Measurements from ENCODE around the gene ACTR5.

The ACTR5 gene

DNA sequence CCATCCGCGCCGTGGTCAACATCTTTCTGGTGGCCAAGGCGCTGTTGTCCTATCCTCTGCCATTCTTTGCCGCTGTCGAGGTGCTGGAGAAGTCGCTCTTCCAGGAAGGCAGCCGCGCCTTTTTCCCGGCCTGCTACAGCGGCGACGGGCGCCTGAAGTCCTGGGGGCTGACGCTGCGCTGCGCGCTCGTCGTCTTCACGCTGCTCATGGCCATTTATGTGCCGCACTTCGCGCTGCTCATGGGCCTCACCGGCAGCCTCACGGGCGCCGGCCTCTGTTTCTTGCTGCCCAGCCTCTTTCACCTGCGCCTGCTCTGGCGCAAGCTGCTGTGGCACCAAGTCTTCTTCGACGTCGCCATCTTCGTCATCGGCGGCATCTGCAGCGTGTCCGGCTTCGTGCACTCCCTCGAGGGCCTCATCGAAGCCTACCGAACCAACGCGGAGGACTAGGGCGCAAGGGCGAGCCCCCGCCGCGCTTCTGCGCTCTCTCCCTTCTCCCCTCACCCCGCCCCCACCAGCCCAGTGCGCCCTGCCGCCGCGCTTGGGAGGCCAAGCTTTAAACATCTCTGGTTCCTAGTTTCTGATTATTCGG is 20.0 kb upstream of the ACTR5 start:
- DNase-seq (ENCODE audit: low read depth, low spot score) = no peak
- H3K4me3 ChIP-seq (ENCODE audit: low read length) = no peak overlapping the region

DNA sequence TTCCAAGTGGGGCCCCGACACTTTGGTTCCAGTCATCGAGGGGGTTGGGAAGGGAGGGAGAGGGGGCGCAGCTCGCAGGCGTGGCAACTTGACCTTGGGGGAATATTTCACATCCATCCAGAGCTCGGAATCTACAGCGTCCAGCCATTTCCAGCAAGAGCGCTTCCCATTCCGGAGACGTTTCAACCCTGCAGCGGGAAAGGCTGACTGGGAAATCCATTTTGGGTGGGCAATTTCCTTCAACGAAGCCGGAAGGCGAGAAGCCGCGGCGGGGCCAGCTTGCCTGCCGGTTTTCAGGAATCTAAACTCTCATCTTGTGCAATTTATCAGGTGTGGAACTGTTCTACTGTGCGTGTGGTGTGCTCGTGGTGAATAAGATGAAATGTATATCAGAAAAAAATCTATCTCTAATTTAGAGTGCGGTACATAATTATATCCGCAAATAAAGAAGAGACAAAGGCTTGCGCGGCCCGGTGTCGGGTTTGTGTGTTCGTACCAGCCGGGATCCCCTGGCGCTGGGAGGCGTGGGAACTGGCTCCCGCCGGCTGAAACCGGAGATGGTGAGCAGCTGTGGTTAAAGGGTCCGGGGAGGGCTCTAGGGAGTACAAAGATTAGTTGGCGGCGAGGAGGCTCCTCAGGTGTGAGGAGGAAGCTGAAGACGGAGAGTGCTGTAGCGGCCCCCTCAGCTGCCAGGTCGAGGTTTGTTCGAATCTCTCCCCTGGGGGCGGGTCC is 19.2 kb upstream of the ACTR5 start:
- DNase-seq (ENCODE audit: low read depth, low spot score) = peak; percentile 54
- peak overlapping the region; percentile 11; the same call in 1 of the 2 replicates for H3K4me3 ChIP-seq (ENCODE audit: low read length)

DNA sequence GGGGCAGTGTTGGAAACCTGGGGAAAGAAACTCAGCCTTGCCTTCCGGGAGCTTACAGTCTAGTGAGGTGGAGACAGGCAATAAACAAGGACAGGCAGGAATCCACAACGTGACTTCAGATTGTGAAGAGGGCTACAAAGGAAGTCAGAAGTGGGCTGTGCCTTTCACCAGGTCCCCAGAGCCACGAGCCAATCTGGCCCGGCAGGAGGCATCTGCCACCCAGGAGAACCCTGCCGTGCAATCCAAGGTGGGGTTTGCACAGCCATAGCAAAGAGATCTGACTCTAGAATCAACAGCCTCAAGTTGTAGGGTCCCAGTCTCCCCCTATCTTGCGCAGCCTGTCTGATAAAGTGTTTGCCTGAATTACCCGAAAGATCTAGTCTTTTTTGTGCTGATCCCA is 18.5 kb upstream of the ACTR5 start:
- no peak overlapping the region for H3K4me3 ChIP-seq (ENCODE audit: low read length)
- no peak for DNase-seq (ENCODE audit: low read depth, low spot score)

DNA sequence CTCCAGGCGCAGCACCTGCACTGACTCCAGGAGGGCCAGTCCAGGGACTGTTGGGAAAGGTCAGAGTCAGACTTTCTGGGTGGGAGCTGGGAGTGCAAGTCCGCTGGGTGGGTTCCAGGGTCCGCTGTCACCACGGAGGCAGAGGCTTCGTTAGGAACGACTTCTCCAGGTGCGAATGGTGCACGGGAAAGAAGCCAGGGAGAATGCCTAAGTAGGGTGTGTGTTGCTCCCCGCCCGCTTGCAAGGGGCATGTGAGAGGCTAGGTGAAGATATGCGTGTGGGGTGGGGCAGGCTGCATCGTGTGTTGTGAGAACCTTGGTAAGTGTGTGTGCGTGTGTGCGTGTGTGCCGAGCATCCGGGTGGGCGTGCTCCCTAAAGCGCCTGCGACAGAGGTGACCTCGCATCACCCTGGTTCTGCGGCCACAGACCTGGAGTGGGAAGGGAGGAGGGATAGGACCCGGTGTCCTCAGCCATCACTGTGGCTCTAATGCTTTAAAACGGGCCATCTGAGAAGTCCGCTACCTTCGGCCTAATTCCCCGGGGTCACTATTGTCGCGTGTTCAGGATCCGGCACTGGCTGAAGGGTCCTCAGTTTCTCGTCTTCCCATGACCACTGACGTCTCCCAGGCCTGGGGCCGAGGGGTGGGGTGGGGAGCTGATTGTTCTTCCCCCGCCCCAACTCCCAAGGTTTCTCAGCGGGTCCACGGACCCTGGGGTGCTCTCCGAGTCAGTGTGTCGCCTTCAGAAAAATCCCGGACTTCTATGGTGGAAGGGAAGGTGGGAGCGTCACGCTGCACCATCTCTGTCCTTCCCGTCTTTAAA is 17.9 kb upstream of the ACTR5 start:
- H3K4me3 ChIP-seq (ENCODE audit: low read length) = no peak overlapping the region
- no peak for DNase-seq (ENCODE audit: low read depth, low spot score)

DNA sequence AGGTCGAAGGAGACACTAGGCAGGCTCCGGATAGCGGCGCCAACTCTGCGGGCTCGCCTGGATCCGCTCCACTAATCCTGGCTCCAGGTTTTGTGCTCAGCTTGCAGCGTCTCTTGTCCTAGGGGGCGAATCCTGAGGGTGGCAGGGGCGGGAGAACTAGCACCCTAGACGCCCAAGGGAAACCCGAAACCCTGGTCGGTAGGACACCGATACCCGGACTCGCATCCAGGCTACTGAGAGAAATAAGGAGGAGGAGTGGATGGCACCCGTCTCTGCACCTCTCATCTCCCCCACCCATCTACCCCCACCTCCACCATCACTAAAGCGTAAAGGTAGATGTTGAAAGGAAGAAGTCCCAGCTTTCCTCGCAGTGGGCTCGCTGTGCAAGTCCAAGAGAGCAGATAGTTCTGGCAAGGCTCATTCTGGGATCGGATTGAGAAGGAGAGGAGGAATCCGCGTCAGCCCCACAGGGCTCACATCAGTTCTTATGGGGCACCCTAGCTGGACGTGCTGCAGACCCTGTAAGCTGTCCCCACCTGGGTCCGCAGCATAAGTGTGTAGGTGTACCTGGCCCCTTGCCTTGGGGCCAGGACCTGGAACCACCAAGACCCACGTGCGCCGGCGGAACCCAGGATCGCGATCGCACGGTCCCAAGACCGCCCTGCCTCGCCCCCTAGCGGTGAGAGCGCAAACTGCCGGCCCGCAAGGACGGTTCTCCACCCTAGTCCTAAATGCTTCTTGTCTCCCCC is 17.1 kb upstream of the ACTR5 start:
- H3K4me3 ChIP-seq (ENCODE audit: low read length) = peak overlapping the region; percentile 61
- DNase-seq (ENCODE audit: low read depth, low spot score) = peak; percentile 82

DNA sequence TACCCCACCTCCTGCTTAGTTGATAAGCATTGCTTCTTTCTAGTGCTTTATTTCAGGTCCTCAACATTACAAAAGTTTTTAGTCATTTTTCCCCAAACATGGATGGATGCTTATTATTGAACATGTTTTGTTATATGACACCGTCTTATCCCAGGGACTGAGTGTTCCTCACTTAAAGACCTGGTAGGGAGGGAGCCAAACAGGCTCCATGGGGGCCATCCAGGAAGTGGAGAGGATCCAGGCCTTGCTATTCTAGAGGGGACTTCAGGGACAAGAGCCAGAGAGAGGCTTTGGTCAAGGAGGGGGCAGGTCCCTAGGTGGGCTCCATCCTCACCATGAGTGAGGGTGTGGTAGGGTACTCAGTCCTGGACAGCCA is 16.5 kb upstream of the ACTR5 start:
- H3K4me3 ChIP-seq (ENCODE audit: low read length) = no peak overlapping the region
- DNase-seq (ENCODE audit: low read depth, low spot score) = no peak

DNA sequence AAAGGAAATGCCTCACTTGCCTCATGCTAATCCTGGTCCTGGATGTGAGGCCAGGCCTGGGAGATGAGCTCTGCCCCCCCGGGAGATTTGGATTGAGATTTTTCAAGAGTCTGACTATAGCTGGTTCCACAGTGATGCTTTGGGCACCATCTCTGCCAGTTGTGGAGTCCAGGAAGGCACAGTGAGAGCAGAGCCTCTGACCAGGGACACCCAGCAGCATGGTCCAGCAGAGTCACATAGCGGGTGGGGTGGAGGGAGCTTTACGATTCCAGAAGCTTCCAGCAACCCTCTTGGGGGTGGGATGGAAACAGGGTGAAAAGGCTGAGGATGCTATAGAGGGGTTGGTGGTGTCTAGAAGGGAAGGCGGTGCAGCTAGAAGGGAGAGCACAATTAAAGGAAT is 15.3 kb upstream of the ACTR5 start:
- H3K4me3 ChIP-seq (ENCODE audit: low read length) = no peak overlapping the region
- no peak for DNase-seq (ENCODE audit: low read depth, low spot score)

DNA sequence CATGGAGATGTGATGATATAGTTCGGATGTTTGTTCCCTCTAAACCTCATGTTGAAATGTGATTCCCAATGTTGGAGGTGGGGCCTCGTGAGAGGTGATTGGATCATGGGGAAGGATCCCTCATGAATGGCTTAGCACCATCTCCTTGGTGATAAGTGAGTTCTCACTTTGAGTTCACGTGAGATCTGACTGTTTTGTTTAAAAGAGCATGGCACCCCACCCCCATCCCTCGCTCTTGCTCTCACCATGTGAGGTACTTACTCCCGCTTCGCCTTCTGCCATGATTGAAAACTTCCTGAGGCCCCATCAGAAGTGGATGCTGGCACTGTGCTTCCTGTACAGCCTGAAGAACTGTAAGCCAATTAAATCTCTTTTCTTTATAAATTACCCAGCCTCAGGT is 13.1 kb upstream of the ACTR5 start:
- no peak overlapping the region for H3K4me3 ChIP-seq (ENCODE audit: low read length)
- no peak for DNase-seq (ENCODE audit: low read depth, low spot score)

DNA sequence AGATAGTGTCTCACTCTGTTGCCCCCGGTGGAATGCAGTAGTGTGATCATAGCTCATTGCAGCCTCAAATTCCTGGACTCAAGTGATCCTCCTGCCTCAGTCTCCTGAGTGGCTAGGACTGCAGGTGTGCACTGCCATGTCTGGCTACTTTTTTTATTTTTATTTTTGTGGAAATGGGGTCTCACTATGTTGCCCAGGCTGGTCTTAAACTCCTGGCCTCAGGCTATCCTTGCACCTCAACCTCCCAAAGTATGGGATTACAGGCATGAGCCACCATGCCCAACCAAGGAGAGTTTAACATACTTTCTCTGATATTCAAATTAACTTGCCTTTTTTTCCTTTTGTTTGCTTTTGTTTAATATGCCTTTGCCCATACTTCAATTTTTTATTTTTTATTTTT is 10.4 kb upstream of the ACTR5 start:
- H3K4me3 ChIP-seq (ENCODE audit: low read length) = no peak overlapping the region

DNA sequence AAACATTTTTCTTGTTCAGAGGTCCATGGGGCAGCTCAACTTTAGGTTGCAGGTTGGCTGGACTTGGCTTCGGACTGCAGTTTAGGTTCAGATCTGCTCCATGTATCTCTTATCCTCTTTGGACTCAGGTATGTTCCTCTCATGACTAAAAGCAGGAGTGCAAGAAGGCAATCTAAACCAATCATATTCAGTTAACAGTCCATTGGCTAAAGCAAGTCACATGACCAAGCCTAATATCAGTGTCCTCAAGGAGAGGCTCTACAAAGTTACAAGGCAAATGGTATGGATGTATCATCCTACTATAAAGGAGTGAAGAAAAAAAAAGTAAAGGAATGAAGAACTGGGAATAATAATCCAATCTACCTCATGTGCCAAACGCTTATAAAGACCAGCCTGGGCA is 2.5 kb upstream of the ACTR5 start:
- H3K4me3 ChIP-seq (ENCODE audit: low read length) = no peak overlapping the region
- DNase-seq (ENCODE audit: low read depth, low spot score) = no peak

More for the DNA sequence above, 10.4 kb upstream of the ACTR5 start:
- DNase-seq (ENCODE audit: low read depth, low spot score) = no peak

DNA sequence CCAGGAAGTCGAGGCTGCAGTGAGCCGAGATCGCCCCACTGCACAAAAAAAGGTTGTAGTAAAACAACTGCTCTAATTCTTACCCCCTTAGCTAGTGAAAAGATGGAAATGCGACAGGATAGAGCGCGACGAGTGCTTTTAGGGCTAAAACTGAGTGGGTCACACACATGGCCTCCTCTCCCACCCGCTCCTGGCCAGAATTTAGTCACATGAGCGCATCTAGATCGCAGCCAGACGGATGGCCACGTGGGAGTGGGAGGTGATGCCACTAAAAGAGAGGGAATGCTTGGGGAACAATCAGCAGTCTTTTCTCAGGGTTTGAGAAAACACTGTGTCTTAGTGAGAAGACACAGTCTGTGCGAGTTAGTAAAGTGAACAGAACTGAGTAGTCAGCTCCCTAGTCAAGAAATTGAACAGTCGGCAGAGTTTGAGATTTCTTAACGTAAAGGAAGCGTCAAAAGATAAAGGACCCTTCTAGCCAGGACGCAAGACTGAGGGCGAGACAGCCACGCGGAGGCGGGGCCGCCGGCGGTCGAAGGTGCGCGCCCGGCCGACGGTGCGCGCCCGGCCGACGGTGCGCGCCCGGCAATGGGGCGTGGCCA is 664 bp upstream of the ACTR5 start:
- no peak for DNase-seq (ENCODE audit: low read depth, low spot score)
- H3K4me3 ChIP-seq (ENCODE audit: low read length) = peak overlapping the region; percentile 34

DNA sequence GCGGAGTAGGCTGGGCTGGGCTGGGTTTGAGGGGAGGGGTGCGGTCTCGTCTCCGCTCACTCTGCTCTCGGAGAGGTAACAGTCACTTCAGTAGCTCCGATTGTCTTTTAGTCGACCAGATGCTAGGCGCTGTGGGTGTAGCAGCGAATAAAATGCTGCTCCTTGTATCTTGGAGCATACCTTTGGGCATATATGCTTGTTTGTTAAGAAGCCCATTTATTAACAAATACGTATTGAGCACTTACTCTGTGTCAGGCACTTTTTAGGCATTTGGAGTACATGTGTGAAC is 545 bp downstream of the ACTR5 start:
- H3K4me3 ChIP-seq (ENCODE audit: low read length) = peak overlapping the region; percentile 94
- no peak for DNase-seq (ENCODE audit: low read depth, low spot score)

DNA sequence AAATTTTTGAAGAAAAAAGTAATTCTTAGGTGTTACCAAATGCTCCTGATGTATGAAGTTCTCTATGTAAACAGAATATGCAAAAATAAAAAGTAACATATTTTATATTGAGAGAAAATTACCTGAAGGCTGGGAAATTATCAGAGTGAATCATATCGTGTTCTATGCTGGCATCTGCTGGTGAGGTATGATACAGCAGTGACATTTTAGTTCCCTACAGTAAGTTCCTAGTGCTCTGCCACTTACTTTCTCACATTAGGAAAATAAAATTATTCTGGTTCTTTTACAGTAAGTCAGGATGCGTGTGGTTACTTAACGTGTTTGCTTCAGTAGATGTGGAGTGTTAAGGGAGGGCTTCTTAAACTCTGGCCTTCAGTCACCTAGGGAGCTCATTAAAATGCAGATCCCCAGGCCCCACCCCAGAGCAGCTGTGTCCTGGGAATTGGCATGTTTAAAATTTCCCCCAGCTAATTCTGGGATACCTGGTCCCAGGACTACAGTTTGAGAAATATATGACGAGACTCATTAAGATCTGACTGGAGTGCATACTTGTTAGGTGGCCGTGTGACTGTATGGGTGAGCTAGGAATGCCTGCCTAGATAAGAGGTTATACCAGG is 3.2 kb downstream of the ACTR5 start:
- peak; percentile 55 for DNase-seq (ENCODE audit: low read depth, low spot score)
- H3K4me3 ChIP-seq (ENCODE audit: low read length) = no peak overlapping the region

DNA sequence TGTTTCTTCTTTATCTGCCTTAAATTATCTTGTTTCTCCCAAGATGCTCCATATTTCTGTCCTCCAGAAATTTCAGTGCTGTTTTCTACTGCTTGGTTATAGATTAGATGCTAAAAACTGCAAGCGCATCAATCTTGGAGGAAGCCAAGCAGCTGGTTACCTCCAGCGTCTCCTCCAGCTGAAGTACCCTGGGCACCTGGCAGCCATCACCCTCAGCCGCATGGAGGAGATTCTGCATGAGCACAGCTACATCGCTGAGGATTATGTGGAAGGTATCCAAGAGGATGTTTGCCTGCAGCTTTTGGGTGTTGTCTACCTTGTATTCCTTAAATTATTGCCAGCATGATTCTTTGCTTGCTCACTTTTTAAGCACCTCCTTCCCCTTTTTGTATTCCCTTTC is 3.8 kb downstream of the ACTR5 start:
- no peak for DNase-seq (ENCODE audit: low read depth, low spot score)
- H3K4me3 ChIP-seq (ENCODE audit: low read length) = no peak overlapping the region

DNA sequence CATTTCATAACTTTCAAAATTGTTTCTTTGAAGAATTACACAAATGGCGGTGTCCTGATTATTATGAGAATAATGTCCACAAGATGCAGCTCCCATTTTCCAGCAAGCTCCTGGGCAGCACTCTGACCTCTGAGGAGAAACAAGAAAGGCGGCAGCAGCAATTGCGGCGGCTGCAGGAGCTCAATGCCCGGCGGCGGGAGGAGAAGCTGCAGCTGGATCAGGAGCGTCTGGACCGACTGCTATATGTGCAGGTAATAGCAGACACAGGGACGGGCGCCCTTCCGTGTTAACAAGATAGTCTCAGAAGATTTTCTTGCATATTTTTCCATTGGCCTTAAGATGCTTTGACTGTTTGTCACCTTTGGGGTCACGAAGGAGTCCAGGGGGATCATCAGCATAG is 6.7 kb downstream of the ACTR5 start:
- no peak for DNase-seq (ENCODE audit: low read depth, low spot score)
- no peak overlapping the region for H3K4me3 ChIP-seq (ENCODE audit: low read length)

DNA sequence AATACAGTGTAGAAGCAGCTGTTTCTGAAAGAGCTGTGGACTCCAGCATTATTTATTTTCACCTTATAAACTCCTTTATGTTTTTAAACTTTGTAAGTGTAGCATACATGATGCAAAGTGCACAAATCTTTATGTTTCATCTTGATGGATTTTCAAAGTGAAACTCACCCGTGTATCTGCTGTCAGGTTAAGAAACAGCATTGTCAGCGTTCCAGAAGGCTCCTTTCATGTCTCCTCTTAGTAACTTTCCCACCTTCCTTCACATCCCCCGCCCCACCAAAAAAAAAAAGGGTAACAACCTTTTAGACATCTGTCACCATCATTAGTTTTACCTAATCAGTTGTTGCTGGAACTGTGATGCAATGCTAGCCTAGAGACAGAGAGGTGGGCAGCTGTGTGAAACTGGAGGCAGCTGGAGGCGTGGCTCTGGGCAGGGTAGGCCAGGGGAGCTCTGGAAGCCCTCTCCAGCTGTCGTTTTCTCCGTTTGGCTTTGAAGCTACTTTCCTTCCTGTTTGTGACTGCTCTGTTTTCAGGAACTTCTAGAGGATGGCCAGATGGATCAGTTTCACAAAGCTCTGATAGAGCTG is 7.2 kb downstream of the ACTR5 start:
- no peak for DNase-seq (ENCODE audit: low read depth, low spot score)

DNA sequence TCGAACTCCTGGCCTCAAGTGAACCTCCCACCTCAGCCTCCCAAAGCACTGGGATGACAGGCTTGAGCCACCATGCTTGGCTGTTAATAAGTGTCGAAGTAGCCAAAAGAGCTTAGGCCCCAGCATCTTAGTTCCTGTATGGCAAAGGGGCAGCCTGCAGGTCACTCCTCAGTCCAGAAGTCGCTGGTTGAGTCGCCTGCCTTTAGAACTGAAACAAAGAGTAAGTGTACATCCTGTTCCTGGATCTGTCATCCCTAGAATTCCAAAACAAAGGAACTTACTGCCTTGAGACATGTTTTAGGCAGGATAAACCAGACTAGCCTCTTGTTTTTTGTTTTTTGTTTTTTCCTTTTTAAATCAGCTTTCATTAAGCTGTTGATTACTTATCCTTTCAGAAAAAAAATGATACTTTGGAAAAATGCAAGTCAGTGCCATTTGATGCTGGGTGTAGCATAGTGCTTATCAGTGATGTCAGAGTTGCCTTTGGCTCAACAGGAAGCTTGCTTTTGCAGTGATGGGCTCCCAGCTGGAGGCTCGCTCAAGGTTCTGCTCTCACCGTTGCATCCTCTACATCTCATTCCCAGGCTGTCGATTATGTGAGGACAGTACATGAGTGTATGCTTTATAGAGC is 9.0 kb downstream of the ACTR5 start:
- no peak for DNase-seq (ENCODE audit: low read depth, low spot score)
- H3K4me3 ChIP-seq (ENCODE audit: low read length) = no peak overlapping the region

More for the DNA sequence above, 7.2 kb downstream of the ACTR5 start:
- H3K4me3 ChIP-seq (ENCODE audit: low read length) = no peak overlapping the region

DNA sequence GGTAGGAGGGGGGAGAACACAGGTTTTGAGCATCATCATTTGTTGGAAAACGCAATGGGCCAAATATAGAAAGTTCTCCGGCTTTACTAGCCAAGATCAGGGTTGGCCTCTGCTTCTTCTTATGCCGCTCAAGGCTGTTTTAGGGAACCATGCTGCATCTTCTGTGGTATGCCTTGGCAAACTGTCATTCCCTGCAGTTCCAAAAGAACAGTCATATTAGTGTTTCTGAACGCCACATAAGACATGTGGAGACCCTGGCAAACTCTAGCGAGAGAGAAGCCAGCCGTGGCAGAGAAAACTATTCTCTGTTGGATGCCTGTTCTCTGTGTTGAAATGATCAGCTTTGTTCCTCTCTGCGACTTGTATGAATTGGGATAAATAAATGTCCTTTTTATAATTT is 10.8 kb downstream of the ACTR5 start:
- DNase-seq (ENCODE audit: low read depth, low spot score) = no peak
- H3K4me3 ChIP-seq (ENCODE audit: low read length) = no peak overlapping the region
